Islet of Langerhans (tissue), 1 donor: ENCODE results near the gene SPX.

Experiments used
- FAIRE-seq: peaks from one replicate; lab custom pipeline; 2011; peaks lifted over from hg19 to GRCh38; lab: Jason Lieb, UNC

SPX gene

DNA sequence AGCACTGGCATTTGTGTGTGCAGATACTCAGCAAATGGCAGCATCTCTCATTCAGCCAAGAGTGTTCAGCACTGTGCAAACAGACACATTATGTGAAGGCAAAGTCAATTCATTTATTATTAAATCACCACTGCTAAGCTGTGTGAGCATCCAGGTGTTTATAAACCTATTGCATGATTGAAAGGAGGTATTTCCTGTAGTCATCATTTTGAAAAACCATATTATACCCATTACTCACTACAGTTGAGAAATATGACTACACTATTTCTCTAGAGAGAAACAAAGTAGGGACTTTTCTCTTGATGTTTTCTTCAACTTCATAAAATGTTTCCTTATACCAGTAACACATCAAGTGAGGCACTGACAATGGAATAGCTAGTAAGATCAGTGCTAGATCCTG is 13.7 kb downstream of the SPX start:
- no peak for FAIRE-seq

DNA sequence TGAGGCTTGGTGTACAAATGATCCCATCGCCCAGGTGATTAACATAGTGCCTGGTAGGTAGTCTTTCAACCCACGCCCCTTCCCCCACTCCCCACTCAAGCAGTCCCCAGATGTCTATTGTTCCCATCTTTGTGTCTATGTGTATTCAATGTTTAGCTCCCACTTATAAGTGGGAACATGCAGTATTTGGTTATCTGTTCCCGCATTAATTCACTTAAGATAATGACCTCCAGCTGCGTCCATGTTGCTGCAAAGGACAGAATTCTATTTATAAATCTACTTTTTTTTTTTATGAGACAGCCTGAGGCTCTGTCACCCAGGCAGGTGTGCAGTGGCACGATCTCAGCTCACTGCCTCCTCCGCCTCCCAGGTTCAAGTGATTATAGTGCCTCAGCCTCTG is 15.7 kb downstream of the SPX start:
- FAIRE-seq: no peak

DNA sequence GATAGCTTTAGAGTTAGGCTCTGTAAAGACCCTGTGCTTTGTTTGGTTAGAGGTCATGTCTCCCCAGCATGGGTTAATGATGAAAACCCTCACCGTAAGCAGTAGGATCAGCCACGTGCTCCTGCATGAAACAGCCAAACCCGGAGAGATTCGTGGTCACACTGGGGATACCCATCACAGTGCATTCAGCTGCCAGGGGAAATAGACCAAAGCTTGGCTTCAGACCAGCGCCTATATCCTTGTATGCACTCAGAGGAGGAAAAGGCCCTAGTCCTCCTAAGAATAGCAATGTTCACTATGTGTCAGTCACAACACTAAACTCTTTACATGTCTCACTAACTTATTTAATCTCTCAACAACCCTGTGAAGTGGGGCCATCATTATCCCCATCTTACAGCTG is 16.3 kb downstream of the SPX start:
- no peak for FAIRE-seq

DNA sequence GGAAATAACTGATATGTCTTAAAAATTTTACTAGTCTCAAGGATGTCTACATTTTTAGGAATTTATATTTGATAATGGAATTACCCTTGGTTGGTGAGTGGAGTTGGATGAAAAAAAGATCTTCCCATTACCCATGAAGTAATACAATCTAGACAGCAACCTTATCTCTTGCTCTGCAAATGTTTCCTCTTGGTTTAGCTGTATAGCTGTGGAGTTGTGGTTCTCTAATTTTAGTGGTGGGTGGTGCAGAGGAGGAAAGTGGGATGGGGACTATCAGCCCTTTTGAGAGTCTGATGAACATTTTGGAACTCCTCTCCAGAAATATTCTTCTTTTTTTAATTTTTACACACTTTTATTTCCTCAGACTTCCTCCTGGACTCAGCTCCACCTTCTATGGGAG is 17.1 kb downstream of the SPX start:
- FAIRE-seq: no peak

DNA sequence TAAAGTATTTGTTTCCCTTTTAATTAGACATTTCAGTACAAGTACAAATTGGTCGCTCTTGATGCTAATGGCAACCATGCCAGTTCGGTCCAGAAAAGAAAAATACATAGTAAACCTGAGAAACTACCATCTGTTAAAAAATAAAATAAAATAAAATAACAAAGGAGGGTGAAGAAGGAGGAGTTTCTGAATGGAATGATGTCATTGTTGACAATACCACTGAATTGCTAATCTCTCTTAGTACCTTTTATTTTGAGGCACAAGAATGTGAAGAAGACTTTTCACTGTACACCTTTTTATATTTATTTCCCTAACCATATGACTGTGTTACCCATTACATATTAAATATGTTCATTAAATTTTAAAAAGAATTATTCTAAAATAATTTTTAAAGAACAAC is 19.5 kb downstream of the SPX start:
- FAIRE-seq: no peak

DNA sequence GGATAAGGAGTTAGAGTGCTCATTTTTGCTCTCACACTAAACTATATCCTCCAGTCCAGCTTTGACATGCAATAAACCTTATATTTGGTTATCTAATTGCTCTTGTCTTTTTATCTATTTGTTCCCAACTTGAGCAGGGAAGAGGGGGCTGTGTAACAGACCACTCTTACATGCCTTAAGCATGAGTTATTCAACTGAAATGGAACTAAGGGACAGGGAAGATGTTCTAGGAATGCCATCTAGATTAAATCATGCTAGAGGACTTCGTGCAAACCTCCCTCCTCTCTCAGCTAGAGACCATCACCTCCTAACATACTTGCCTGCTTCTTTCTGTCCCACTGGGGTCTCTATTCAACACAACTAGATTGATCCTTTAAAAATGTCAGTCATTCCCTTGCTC is 20.6 kb downstream of the SPX start:
- FAIRE-seq: no peak

DNA sequence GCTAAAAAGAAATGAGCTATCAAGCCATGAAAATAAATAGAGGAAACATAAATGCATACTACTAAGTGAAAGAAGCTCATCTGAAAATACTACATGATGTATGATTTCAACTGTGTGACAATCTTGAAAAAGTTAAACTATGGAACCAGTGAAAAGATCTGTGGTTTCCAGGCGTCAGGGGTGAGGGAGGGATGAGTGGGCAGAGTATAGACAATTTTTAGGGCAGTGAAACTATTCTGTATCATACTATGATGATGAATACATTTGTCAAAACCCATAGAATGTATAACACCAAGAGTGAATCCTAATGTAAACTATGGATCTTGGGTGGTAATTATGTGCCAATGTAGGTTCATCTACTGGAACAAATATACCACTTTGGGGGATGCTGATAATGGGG is 21.3 kb downstream of the SPX start:
- no peak for FAIRE-seq

DNA sequence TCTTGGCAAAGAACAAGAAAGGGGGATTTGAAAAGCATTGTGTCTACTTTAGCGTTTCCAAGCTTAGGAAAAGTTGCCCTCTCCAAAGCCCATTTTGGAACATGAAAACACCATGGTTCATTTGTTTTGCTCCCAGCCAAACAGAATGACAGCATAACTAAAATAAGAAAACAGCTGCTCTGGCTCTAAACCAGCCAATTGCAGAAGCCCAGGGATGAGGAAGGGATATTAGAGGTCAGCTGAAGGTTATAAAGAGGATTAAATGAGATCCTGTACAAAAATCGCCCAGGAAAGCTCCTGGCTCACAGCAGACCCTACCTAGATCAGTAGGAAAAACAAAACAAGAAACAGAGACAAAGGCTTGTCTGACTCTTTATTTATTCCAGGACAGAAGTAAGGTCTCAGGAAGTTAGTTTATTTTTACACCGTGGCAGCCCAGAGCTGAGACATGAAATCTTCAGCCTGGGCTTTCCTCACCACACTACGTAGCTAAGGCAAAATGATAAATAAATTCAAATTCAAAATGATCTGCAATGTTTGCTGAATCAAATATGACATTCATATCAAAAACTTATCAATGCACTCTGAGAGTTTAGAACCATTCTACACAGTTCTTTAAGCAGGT is 25.9 kb downstream of the SPX start:
- FAIRE-seq: no peak

DNA sequence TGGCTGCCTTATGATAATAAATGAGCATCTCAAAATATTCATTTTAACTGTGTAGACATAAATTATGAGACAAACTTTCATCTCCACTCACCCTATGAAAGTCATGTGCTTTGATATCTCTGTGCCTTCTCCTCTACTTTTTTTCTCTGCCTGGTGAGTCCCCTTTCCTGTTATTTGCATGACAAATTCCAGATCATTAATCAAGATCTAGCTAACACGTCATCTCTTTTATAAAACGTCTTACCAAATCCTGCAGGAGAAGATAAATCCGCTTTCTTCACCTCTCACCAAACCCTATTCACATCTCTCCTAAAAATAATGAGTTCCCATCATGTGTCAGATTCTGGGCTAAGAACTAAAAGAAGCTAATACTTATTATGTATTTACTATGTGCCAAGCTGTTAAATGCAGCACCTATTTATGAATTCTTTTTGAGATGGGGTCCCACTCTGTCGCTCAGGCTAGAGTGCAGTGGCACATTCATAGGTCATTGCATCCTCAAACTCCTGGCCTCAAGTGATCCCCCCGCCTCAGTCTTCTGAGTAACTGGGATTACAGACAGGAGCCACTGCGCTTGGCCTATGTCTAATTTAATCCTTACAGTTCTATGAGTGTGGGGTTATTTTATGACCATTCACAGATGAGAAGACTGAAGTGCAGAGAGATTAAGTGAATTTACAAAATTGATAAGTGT is 26.7 kb downstream of the SPX start:
- FAIRE-seq: no peak

DNA sequence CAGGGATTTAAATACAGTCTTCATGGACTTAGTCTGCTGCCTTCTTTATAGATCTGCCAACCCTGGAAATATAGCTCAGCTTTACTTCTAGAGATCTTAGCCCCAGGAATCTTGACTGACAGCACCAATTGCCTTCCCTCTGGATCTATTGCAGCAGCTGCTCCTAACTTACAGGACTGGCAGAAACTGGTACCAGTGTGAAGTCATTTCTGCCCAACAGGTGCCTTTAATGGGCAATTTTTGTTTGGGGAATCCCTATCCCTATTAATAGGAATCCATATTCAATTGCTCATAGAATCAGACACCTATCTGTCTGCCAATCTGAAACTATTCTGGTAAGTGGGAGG is 27.2 kb downstream of the SPX start:
- no peak for FAIRE-seq

DNA sequence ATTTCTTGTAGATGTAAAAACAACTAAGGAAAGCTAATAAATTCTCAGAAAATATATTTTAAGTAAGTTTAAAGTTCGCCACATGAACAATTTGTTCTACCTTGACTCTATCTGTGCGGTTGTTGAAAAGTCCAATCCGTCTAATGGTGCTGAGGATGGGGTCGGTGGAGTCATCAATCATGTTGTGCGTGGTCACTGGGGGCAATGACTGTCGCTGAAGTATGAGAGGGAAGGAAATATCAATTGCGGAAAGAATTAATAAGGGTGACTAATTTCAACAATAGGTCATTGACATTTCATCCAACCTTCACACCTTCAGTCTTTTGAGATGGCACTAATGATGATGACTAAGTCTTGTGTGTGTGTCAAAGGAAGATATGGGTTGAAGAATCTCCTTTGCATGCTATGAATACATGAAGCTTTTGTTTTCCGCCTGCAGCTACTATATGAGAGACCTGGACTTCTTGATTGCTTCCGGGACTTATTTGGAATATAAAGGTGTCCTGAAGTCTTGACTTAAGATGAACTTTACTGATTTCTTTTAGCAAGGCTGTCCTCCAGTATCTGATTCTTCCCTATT is 32.1 kb downstream of the SPX start:
- no peak for FAIRE-seq

DNA sequence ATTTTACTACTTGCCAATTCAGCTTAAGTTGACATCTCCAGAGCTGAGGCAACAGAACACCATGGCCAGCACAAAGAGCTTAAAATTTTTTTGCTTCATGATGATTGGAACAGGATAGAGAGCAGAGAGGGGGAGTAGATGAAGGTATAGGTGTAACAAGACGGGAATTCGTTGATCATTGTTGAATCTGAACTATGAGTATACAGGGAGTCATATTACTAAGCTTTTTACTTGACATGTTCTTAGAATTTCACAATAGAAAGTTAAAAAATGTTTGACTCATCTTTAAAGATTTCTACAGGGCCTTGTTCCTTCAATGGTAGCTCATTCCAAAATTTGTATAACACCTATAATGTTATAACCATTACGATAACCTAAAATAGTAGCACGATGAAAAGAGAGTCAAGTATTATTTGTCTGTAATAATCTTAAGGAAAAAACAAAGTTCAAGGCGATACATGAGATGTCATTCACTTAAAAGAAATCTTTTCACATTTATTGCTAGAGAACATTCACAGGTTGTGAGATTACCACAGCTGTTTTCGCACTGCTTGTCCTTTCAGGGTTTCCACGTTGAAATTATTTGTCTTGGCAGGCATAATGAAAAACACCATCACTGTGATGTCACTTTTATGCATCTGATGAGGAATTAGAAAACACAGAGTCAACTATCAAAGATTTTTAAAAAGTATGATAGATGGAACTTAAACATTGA is 33.9 kb downstream of the SPX start:
- no peak for FAIRE-seq

DNA sequence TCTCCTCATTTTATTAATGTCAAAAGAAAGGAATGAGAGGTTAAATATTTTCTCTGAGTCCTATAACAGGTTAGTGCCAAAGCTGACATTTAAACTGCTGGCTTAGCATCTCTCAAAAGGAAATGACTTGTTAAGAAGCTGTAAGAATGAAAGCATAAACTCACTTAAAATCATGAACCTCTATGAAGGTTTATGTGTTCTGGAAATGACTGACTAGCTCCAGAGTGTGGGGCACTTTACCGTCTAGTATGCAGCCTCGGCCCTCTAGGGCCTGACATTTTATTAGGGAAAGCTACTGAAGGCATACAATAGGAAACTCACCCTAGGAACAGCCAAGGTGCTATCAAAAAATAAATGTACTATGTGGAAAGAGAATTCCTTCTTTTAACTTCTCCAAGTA is 35.1 kb downstream of the SPX start:
- no peak for FAIRE-seq

DNA sequence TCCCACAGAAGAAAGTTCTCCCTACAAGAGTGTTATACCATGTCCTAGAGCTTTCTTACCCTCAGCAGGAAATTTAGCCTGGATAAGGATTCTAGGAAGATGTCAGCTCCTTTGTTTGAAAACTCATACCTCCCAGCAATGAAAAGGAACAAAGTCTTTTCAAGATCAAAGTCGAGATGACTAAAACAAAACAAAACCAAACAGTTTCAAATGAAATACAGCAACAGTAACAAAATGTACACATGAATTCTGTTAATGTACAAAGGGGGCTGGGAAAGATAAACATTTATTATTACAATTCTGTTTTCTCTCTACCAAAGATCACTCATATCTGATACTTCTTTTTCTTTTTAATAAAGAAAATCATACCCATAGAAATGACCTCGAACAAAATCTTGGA is 36.8 kb downstream of the SPX start:
- FAIRE-seq: no peak

DNA sequence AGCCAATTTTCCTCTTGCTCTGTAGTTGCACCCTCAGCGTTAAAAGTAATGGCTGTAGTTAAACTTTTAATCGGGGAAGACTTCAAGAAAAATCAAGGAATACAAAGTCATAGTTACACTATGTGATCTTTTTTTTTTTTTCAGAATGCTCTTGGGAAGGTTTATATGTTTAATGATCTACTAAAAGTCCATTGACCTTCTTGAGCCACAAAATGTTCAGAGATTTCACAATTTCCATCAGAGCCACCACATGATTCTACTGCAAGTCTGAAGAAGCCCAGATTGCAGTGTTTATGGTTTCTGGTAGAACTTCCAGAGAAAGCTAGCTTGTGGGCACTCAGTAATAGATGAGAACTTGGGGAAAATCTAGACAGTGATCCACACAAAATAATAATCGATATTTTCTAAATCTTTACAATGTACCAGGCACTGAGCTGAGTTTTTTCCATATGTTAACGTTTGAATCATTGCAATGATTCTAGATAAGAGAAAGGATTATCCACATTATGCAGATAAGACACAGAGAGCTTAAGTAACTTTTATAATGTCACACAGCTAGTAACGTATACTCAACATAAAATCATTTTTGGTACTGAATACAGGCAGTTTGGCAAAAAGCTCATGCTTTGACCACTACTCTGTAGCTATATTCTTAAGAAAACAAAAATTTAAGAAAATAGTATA is 40.3 kb downstream of the SPX start:
- FAIRE-seq: no peak

DNA sequence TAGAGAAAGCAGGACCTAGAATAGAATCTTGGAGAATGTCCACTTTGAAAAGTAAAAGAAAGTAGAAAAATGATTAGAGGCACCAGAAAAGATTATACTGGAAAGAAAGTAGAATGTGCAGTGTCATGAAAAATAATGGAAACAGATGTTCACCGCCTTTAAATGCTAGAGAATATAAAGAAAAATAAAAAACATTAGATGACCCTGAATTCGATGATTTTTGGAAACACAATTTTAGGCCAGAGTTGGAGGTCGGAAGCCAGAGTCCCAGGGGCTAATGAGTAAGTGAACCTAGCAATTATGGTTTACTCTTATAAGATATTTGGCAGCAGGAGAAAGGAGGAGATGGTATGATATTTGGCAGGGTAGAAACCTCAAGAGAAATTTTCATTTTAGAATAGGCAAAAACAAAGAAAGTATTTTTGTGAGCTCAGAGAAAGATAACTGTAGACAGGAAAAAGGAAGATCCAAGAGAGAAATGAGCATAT is 40.9 kb downstream of the SPX start:
- FAIRE-seq: no peak

DNA sequence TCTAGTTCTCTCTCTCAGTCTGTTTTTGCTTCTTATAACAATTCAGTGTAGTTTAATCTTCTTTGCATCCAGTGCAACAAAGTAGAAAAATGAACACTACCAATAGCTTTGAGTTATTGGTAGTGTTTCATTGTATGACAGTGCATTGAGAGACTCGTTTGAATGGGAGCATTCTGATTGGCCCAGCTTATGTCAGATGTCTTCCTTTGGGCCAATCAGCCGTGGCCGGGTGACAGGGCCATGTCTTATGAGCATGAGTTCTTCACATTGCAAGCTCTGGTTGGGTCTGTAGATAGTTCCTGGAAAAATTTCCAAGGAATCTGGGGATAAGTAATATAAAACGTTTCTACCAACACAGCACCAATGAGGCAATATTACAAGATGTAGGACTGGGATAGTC is 42.0 kb downstream of the SPX start:
- no peak for FAIRE-seq

DNA sequence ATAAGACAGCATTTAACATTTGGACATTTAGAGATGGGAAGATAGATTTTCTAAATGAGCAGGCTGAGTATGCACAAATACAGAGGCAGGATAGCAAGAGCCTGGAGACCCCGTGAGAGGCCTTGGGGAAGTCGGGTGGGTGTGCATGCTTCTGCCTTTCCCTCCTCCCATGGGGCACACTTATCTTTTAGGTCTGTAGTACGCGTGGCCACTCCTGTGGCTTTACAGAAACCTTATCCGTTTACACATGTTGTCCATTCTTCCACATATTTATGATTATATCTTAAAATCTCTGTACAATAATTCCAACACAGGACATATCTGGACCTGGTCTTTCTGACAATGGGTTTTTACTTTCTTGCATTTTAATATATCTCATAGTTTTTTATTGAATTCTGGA is 45.0 kb downstream of the SPX start:
- no peak for FAIRE-seq

DNA sequence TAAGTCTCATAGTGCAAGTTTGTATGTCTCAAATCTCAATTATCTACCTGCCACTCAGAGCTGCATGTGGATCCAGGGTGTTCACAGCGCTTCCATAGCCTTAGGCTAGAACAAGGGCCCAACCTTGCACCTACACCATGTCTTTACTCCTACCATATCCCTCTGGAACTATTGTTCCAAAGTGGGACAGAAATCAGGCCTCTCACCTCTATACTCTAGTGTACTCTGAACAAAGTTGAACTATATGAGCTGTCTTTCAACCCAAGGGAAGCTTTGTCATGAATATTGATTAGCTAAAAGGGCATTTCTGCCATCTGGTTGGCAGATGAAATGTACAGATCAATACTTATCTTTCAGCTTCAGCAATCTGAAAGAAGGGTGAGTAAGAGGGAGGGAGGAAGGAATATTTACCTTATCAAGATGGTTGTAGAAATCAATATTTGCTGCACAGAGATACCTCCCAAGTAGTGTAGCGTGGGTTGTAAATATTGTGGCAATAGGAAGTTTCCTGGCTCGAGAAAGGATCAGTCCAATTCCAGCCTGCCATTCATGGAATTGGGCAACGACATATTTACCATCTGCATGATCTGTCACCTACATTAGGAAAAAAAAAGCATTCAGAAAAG is 47.8 kb downstream of the SPX start:
- FAIRE-seq: no peak

DNA sequence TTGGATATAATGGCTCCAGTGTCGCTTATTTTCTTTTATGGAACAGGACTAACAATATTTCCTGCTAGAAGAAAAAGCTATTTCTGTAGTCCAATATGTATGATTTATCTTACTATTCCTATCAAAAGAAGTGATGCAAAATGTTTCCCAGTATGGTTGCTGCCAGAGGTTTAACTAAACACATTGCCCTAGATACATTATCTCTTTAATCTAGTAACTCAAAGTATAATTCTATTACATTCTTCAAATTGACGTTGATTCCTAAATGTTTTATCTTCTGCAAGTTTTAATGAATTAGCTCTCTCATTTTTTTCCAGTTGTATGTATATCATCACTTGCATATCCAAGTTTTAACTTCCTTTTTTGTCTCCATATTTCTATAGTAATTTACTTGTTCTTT is 50.3 kb downstream of the SPX start:
- FAIRE-seq: no peak

DNA sequence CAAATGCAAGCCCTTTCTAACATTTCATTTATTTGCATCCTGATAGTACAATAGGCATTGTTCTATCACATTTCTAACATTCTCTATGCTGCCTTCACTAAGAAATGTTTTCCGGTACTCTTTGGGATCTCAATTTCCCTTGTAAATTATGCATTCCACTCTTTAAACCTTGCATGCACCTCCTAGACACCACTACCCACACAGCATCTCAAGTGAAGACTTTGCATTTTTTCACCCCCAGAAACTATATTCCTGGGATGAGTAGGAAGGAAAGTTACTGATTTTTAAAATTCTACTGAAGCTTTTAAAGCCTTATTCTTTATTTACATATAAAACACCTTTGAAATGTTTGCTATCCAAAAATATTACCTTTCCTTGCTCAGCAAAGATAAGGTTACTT is 51.4 kb downstream of the SPX start:
- FAIRE-seq: no peak

DNA sequence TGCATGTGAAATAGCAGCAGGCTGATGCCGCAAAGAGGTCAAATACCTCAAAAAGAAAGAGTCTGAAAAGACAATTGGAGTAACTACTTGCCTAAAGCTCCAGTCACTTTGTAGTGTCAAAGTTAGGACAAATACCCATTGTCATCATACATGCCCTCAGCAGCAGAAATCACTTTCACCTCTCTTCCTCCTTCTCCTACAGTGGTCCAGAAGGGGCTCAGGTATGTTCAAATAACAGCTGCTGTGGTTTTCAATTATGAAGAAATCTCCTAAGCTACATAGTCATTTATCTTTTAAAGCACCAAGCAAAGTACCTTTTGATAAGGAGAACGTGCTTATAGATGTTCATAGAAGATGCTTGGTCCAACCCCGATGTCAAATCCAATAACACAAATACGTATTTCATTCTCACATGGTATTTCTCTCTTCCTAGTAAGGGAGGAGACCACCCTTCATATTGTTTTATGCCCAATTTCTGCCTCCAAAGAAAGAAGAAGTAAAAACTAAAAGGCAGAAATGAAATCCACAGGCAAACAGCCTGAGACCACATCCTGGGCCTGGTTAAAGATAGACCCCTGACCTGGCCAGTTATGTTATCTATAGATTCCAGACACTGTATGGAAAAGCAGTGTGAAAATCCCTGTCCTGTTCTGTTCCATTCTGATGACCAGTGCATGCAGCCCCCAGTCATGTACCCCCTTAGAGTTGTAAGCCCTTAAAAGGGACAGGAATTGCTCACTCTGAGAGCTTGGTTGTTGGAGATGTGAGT is 54.8 kb downstream of the SPX start:
- FAIRE-seq: no peak
